Bronchial epithelial cell (primary cell): ENCODE results near the gene SENP8. TPM values are rescaled to one million over a fixed set of nuclear protein-coding genes. Genes with fewer than 3 reads are reported as not detected.

Experiments used
- DNase-seq: peaks from one replicate; pipeline ENCODE4 v3.0.0-alpha.2; 2010; ENCODE audit warnings: low read depth
- FAIRE-seq: peaks from 2 replicates; lab custom pipeline; 2011; peaks lifted over from hg19 to GRCh38; lab: Jason Lieb, UNC
- H3K27me3 ChIP-seq: 2 replicates; pipeline ENCODE4 v1.5.1; 2011; ENCODE audit warnings: low read length; ENCODE audit not compliant: control insufficient read depth, insufficient read depth
- H3K36me3 ChIP-seq: 2 replicates; pipeline ENCODE4 v1.5.1; 2011; ENCODE audit warnings: low read length; ENCODE audit not compliant: control insufficient read depth, insufficient read depth
- H3K4me3 ChIP-seq: 2 replicates; pipeline ENCODE4 v1.5.1; 2011; ENCODE audit warnings: mild to moderate bottlenecking, low read depth, low read length, control low read depth
- total RNA-seq: library from RNA; depleted of rRNA; stranded (reverse); fragments of >200 nt; gene quantifications from 2 replicates; pipeline ENCODE4 v1.2.1, GENCODE V29; 2014
- TF ChIP-seq, protein P1 (sequence below): IDR thresholded peaks from 2 replicates; pipeline ENCODE4 v1.5.1; 2011; ENCODE audit warnings: mild to moderate bottlenecking, moderate library complexity, low read length, control low read depth, inconsistent platforms; ENCODE audit not compliant: insufficient read depth, severe bottlenecking

SENP8 gene
- total RNA-seq, 1 donor from 2014 or later: 1.1 TPM

DNA sequence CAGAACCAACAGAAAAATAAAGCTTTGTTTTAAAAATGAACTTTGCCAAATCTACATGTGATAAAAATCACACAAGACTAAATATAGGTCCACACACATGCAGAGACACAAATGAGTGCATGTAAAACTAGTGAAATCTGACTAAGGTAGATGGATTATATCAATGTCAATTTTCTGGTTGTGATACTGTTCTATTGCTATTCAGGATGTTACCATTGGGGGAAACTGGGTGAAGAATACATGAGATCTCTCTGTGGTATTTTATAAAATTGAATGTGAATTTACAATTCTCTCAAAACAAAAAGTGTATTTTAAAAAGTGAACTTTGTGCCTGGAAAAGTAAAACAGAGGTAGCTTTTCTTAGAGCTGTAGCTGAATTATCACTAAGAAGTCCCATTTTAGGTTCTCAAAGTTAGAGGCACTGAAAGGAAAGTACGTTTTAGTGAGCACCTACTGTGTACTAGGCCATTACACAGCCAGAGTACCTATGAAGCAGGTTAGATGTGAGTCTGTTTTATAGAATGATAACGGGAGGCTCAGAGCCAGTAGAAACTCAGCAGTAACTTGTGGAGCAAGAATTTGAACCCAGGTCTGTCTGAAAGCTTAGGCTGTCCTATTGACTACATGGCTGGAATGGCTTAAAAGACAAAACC, 71.2 kb downstream of the SENP8 start:
- TF ChIP-seq, protein P1, sequence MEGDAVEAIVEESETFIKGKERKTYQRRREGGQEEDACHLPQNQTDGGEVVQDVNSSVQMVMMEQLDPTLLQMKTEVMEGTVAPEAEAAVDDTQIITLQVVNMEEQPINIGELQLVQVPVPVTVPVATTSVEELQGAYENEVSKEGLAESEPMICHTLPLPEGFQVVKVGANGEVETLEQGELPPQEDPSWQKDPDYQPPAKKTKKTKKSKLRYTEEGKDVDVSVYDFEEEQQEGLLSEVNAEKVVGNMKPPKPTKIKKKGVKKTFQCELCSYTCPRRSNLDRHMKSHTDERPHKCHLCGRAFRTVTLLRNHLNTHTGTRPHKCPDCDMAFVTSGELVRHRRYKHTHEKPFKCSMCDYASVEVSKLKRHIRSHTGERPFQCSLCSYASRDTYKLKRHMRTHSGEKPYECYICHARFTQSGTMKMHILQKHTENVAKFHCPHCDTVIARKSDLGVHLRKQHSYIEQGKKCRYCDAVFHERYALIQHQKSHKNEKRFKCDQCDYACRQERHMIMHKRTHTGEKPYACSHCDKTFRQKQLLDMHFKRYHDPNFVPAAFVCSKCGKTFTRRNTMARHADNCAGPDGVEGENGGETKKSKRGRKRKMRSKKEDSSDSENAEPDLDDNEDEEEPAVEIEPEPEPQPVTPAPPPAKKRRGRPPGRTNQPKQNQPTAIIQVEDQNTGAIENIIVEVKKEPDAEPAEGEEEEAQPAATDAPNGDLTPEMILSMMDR: no peak
- no peaks in the 10 kb centered on the region for H3K36me3 ChIP-seq
- FAIRE-seq (no peak), DNase-seq (no peak)
- no peaks in the 10 kb centered on the region for H3K27me3 ChIP-seq
- no peak overlapping the region for H3K4me3 ChIP-seq

DNA sequence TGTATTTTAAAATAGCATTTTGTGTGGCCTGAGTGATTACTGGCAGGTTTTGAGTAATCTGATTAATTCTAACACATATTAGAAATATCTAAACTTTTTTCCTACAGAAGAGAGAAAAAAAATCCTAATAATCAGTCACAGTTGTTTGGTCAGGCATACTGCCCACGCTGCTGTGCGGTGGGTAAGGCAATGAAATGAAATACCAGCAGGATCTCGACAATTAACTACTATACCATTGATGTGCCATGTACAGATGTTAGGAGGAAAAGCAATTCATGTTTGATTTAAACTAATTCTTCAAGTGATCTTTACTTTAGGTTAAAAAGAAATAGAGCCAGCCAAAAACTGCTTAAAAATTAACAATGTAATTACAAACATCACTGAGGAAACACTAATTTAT, 74.2 kb downstream of the SENP8 start:
- H3K4me3 ChIP-seq: no peak overlapping the region
- FAIRE-seq: no peak
- H3K27me3 ChIP-seq: no peaks in the 10 kb centered on the region
- DNase-seq: no peak
- H3K36me3 ChIP-seq: no peaks in the 10 kb centered on the region
- TF ChIP-seq, protein P1: no peak

Other genes with a start within 250 kb of the SENP8 start
- gene MYO9A, start 253 bp upstream of the SENP8 start, total RNA-seq: 29.7 and 41.6 TPM in 2 replicates
- gene GRAMD2A, start 79.4 kb downstream of the SENP8 start, total RNA-seq: 4.6 and 5.5 TPM in 2 replicates
- 1,045 and 1,080 TPM in 2 replicates for gene PKM, start 112.8 kb downstream of the SENP8 start, total RNA-seq
- 17.6 and 20.5 TPM in 2 replicates for gene PARP6, start 154.2 kb downstream of the SENP8 start, total RNA-seq
- gene CELF6, start 201.8 kb downstream of the SENP8 start, total RNA-seq: under 0.01 TPM in 1 of 2 replicates, not detected in the other